ENCODE data around the gene C2orf68. TPM values are rescaled to one million over a fixed set of nuclear protein-coding genes. Genes with fewer than 3 reads are reported as not detected.

The C2orf68 gene
- total and polyA plus RNA-seq, 9 of the 15 experiments (the other 6 are each of a cell fraction or from before 2014, with no cell fraction given), result 22.1 to 50.0 (median 31.8) TPM

DNA sequence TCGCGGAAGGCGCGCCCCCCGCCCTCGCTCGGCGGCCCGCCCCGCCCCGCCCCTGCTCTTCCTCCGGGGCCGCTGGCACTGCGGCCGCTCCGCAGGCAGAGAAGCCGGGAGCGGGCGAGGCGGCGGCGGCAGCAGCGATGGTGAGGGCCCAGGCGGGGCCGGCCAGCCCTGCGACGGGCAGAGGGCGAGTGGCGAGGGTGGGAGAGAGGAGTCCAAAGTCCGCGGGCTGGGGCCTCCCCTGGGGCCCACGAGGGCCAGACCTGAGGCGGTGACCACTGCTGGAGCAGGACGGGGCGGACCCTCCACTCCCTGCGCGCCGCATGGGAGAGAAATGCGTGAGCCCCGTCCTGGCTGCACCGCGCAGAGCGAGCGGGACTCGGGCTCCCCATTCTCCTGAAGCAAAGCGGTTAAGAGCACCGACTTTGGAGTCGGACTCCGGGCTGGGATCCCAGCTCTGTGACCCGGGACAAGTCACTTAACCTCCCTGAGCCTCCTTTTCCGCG, 27.5 kb downstream of the C2orf68 start, which contains the start of gene VAMP5 (continued):
- no peak for TF ChIP-seq ZZZ3 (IDR thresholded peaks at IDR 0.05)
- no peak for TF ChIP-seq MAFG (tag; conservative IDR thresholded peaks at IDR 0.05)
- no peak for TF ChIP-seq RBM25 (IDR thresholded peaks at IDR 0.05; ENCODE audit: low read depth, low read length, severe bottlenecking)
- TF ChIP-seq, protein P1, sequence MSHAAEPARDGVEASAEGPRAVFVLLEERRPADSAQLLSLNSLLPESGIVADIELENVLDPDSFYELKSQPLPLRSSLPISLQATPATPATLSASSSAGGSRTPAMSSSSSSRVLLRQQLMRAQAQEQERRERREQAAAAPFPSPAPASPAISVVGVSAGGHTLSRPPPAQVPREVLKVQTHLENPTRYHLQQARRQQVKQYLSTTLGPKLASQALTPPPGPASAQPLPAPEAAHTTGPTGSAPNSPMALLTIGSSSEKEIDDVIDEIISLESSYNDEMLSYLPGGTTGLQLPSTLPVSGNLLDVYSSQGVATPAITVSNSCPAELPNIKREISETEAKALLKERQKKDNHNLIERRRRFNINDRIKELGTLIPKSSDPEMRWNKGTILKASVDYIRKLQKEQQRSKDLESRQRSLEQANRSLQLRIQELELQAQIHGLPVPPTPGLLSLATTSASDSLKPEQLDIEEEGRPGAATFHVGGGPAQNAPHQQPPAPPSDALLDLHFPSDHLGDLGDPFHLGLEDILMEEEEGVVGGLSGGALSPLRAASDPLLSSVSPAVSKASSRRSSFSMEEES (CRISPR knock-in tag; IDR thresholded peaks at IDR 0.05), result no peak

DNA sequence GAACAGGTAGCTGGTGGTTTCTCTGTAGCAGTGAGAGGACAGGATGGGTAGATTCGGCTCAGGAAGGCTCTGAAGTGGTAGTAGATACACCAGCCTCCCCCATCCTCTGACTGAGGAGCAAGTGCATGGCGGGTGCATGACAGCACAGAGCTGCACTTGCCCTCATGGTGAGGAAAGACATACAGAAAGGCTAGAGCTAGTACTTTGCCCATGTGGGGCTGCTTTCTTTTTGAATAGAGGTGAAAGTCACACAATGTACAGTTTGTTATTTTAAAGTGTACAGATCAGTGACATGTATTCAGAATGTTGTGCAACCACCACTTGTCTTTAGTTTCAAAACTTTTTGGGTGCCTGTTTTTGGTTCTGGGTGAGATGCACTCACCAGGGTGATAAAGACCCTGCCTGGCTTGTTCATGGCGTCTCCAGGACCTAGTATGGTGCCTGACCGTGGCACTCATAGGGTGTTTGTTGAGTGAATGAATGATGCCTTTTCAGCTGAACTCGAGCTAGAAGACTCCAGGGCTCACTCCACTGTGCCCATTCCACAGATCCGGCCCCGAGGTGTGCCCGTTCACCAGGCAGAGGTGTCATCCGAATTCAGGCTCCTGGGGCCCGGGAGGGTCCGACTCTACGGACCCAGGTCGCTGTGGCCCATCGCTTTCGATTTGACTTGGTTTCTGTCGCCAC, 28.1 kb downstream of the C2orf68 start:
- H4K20me1 ChIP-seq (replicated peaks; ENCODE audit: control insufficient read depth, insufficient read depth, low read length), result no peaks in the 10 kb centered on the region
- POLR2A ChIA-PET, result interaction anchor here (0.8 to 2.3 kb wide), 5 partner anchors 9 to 38 kb away, joined by 3 to 8 read pairs (median 3); no protein-coding TSS in a partner anchor
- peaks cover 42% of the 10 kb centered on the region; the same call in 2 of the 3 replicates for H3K36me3 ChIP-seq (ENCODE audit: control insufficient read depth, insufficient read depth, low read length)
- no peak for TF ChIP-seq KLF6 (CRISPR knock-in tag; IDR thresholded peaks at IDR 0.05; ENCODE audit: borderline replicate concordance)
- TF ChIP-seq CEBPB (tag; IDR thresholded peaks at IDR 0.05), result peak; percentile 61; the same call in 1 of the 2 replicates
- TF ChIP-seq CEBPG (CRISPR knock-in tag; IDR thresholded peaks at IDR 0.05), result no peak
- TF ChIP-seq CEBPG (tag; conservative IDR thresholded peaks at IDR 0.05 in 1 of 2, IDR thresholded peaks at IDR 0.05 in 1 of 2), result peak in 1 of 2 experiments; percentile 31; a peak in 1 of 4 replicates
- H3K4me1 ChIP-seq (replicated peaks in 1 of 2; ENCODE audit: control insufficient read depth in 2 of 2, insufficient read depth in 2 of 2, low read length in 2 of 2), result peaks cover 45 to 51% of the 10 kb centered on the region in 2 experiments
- no peak overlapping the region for H3K9ac ChIP-seq (ENCODE audit: insufficient read depth in 1 of 2, low read depth in 2 of 2, low read length in 2 of 2)
- CTCF ChIA-PET (ENCODE audit: low intra/inter-chr PET ratio), result no interaction called here
- FAIRE-seq, result no peak
- no peak for ATAC-seq
- H3K4me2 ChIP-seq (ENCODE audit: insufficient read depth, low read length), result no peak overlapping the region
- H2AFZ ChIP-seq (ENCODE audit: low read depth, low read length), result no peak overlapping the region
- BruUV-seq (replicated peaks), result no TSS peak
- DNase-seq (ENCODE audit: extremely low read depth in 1 of 4, low spot score in 3 of 4), result no peak
- WGBS (ENCODE audit: insufficient coverage, low coverage, missing lambda C conversion rate), result 89% methylated on average over 12 of the region's 16 CpGs
- H3K79me2 ChIP-seq (ENCODE audit: control insufficient read depth, insufficient read depth, low read length), result peaks cover 15% of the 10 kb centered on the region
- no peak overlapping the region for H3K4me3 ChIP-seq
- H3K9me3 ChIP-seq (replicated peaks; ENCODE audit: control insufficient read depth, insufficient read depth, low read depth, low read length), result no peaks in the 10 kb centered on the region
- no peak overlapping the region; the same call in 2 of the 3 replicates for H3K27ac ChIP-seq (ENCODE audit: extremely low read depth, low read depth, low read length)
- H3K9me1 ChIP-seq (ENCODE audit: control insufficient read depth, insufficient read depth, low read length), result peaks cover 8% of the 10 kb centered on the region
- in situ Hi-C loops (cut with MboI), result no loop called here
- no peaks in the 10 kb centered on the region for H3K27me3 ChIP-seq (ENCODE audit: control insufficient read depth in 2 of 2, insufficient read depth in 2 of 2, low read length in 2 of 2)
- intact Hi-C loops (cut with micrococcal nuclease), result no loop called here
